ENCODE data around the gene LTBP2.

The LTBP2 gene

DNA sequence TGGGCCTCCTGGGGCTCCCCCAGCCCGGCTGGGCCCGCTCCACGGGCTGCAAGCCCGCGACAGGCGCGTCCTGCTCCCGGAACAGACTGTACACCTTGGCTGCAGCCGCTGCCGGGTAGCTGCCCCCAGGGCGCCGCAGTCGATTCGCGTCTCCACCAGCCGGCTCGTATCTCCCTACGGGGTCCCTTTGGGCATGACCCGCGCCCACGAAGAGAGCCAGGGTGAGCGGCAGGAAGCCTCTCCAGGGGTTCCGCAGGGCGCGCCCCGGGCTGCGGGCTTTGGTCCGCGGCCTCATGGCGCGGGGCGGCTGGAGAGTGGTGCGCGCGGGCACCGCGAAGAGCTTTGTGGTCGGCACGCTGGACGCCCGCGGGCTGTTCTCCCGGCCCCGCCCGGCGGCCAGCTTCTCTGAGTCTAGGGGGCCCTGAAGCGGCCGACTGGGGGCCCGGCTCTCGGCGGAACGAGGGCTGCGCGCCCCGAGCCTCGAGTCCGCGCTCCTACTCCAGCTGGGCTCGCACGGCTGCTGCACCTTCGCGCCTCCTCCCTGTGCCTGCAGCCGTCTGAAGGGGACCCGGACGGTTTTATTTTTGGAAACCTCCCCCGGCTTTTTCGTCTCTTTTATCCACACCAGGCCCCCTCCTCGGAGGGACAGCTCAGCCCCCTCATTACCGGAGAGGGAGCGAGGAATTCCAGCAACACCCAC, at the start of gene LTBP2:
TSS of gene LTBP2 (minus strand) at position 588 of the 700 bp plus-strand sequence. CDS start at position 295, 293 bp downstream.
- DNase-seq = peak in 2 of 3 donors; percentile 22 to 53

DNA sequence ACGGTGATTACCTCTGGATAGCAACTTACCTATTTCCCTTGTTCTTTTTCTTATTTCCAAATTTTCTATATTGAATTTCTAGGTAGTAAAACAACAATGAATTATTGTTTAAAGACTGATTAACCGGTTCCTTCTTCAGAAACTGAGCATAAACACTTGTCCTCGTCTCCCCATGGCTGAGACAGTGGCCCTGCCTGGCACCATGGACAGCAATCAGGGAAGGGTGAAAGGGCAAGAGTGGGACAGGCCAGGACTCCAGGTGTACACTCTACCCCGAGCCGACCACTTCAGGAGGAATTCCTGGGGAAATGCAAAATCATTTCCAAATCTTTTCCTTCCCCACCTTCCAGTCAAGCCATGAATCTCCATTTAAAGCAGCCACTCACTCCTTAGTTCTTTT, 48.8 kb upstream of the LTBP2 start:
- DNase-seq = no peak

GRCh38 chr14:74660167-74660566, 48.1 kb upstream of the LTBP2 start:
- no peak for DNase-seq

- no peak for DNase-seq
Measured at GRCh38 chr14:74658535-74659131, 46.6 kb upstream of the LTBP2 start.

DNA sequence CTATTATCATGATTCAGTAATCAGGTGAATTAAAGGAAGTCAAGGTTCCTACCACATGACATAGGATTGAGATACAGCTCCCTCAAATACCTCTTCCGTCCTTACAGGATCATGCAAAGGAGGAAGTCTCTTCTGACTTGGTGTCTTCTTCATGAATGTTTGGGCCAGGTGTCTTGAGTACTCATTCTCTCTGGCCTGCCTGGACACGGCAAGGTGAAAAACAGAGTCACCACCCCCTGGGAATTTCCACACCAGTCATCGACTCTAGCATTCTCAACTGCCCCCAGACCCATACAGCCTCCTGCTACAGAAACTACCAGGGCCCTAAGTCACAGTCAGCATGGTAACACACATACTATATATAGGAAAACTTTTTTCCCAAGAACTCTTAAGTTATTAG, 44.9 kb upstream of the LTBP2 start:
- DNase-seq = no peak

- DNase-seq = no peak
Measured at GRCh38 chr14:74655599-74656395, 43.8 kb upstream of the LTBP2 start.

- DNase-seq = no peak
Measured at GRCh38 chr14:74654931-74655330, 42.9 kb upstream of the LTBP2 start.

GRCh38 chr14:74653386-74654138, 41.5 kb upstream of the LTBP2 start:
- no peak for DNase-seq

GRCh38 chr14:74652541-74652940, 40.5 kb upstream of the LTBP2 start:
- no peak for DNase-seq

DNA sequence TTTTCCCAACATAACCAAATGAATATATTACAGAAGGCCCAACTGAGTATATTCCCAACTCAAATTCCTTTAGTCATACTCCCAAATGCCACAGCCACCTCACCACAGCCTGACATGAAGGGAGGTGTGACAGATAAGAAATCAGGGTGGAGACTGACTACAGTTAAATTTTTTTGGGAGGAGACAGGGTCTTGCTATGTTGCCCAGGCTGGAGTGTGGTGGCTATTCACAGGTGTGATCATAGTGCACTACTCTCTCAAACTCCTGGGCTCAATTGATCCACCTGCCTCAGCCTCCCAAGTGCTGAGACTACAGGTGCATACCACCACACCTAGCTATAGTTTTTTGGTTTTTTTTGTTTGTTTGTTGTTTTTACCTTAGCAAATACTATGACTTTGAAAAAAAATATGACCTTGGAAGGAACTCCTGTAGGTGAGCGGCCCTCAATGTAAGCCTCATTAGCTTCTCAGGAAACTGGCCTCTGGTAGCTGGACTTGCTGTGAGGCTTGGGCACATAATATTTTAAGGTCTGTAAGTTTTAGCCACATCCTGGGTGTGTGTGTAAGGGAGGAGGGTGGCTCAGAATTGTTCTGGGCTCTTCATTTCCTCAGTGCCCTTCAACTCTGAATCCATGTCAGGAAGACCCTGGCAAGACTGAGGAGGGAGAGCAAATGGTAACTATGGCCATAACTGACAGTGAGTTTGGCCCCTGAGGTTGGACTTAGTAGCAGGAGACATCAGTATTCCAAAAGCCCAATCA, 39.1 kb upstream of the LTBP2 start:
- DNase-seq = no peak

DNA sequence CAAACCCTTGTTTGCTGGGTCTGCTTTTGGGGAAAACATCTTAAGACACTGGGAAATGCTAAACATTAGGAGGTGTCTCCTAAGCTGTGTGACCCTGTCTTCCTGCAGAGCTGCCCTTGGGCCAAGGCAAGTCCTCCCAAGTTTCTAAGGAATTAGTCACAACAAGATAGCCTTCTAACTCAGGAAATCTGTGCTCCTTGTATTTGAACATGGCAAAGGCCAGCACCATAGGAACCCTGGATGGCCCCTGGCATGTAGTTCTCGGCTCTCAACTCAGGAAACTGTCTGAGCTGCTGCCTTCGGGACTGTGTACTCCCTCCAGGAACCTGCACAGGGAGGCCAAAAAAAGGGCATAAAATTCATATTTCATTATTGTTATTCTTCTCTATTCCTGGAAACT, 37.6 kb upstream of the LTBP2 start:
- no peak for DNase-seq

DNA sequence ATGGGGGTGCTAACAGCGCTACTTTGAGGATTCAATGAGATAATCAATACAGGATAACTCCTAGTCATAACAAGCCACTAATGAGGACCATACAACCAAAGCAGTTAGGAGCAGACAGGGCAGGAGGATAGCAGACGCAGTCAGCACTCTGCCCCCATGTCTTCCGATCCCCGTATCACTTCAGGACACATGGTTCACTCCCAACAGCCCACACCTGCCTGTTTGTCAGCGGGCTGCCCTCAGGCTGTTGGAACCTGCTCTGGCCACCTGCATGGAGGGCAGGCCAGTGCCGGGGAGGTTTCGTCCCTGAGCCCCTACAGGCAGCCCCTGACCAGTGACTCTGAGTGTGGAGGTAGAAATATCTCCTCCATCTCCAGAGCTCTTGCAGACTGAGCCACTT, 37.1 kb upstream of the LTBP2 start:
- no peak for DNase-seq

- no peak for DNase-seq
Measured at GRCh38 chr14:74648601-74649000, 36.6 kb upstream of the LTBP2 start.

DNA sequence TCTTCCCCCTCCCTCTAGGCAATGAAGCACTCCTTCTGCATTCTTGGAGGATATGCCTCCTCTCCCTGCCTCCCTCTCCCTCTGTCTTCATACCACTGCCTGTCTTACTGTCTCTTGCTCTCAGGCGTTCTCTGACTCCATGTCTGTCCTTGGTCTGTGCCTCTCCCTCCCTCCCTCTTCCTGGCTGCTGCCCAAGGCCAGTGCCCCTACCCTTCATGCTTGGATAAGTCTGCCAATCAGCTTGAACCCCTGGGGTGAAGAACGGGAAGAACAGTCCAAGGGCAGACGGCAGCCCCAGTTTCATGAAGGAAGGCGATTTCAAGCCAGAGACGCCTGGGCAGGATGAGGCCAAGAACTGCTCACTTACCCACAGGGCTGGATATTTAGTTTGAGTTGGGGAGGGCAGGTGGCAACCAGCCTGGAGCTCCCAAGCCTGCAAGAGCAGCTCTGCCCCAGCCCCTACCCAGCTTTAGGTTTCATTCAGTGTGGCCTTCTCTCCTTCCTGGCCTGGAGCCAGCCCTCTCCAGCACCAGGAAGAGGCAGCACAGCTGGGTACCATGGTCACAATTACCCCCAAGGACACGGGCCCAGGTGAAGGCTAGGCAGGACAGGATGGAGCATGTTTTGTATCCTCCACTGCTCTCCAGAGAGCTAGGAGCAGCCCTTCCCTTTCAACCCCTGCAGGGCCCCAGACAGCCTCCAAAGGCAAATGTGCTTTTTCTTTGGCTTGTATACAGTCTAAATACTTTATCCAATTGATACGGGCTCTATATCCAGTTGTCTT, 35.8 kb upstream of the LTBP2 start:
- DNase-seq = no peak

GRCh38 chr14:74647061-74647677, 35.1 kb upstream of the LTBP2 start:
- no peak for DNase-seq

DNA sequence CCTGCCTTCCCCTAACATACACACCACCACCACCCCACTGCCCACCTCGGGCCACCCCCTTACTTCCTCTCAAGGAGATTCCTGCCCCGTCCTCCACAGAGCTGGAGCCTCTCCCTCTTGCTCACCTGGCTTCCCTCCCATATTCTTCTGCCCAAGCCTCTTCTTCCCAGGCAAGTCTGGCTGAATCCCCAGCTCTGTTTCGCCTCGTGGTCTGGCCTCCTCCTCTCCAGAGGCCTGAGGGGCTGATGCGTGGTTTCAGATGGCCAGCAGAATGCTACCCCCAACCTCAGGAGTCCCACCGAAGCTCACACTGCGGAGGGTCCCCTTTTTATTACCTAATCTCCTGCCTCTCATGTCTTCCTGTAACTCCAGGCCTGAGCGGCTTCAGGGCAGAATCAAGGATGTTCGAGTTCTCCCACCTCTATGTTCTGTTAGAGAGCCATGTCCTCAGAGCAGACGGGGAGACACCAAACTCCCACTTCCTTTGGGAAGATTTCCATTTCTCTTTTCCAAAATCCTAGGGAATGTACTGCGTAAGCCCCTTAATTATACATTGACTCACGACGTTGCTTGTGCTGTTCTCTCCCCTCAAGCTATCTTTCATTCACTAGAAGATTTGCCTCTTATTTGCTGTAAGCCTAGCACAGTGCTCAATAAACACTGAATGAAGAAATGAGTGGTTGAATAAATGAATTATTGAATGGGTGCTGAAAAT, 33.9 kb upstream of the LTBP2 start:
- DNase-seq = no peak

- no peak for DNase-seq
Measured at GRCh38 chr14:74645244-74645643, 33.2 kb upstream of the LTBP2 start.

DNA sequence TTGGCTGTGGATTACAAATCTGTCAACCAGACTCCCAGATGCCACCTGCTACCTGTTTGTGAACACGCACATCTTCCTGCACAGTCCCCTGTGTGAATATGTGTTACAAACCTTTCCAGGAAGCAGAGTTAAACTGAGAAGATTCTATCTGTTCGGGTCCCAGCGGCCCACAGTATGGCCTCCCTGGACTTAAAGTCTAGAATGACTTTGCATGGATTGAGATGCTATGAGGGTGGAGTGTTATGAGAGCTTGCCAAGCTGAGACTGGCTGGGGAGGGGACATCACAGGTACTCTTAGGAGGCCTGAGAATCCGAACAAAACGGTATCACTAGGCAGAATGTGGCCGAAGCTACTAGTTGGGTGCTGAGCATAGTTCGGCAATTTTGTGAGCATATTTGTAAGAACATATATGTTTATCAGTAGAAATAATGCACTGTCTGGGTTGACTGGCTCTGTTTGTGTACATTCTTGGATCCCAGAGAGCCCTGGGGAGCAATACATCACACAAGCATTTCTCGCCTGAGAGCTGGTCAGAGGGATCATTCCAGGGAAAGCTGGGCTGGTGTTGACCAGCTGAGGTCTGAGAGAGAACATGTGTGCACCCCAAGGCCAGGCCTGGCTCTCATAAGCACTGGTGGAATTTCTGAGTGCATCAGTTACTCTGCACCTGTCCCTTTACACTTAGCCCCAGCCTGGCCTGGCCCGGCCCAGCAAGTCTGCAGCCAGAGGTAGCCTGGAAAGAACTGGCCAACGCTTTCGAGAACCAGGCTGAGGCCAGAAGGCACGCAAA, 29.8 kb upstream of the LTBP2 start:
- DNase-seq = no peak

DNA sequence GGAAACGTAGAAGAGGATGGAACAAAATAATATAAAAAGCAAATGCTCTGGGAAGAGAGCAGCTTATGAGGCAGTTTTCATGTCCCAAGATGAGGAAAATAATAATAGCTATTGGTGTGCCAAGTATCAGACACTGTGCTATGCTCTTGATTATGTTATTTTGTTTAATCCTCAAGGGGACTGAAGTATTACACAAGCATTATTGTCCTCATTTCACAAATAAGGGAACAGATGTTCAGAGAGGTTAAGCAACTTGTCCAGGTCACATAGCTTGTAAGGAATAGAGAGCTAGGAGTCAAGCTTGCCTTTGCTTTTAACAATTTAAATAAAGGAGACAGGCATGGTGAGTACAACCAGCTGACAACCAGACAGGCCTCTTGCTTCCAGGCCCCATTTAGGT, 26.9 kb upstream of the LTBP2 start:
- DNase-seq = no peak

- peak in 2 of 3 donors; percentile 53 to 55 for DNase-seq
Measured at GRCh38 chr14:74638066-74638465, 26.0 kb upstream of the LTBP2 start.
